GM23248 (cell line): ENCODE results near the gene RSPH9. TPM values are rescaled to one million over a fixed set of nuclear protein-coding genes. Genes with fewer than 3 reads are reported as not detected.

Experiments used
- DNase-seq: peaks from one replicate; pipeline ENCODE4 v3.0.0-alpha.2; 2015
- H2AFZ ChIP-seq: fragments of 200-600 bp; sonication (generic); 2 replicates; pipeline ENCODE4 v1.6.1; 2016; ENCODE audit warnings: antibody characterized with exemption
- H3F3A ChIP-seq: fragments of 200-600 bp; sonication (generic); 2 replicates; pipeline ENCODE4 v1.6.1; 2016; ENCODE audit warnings: mild to moderate bottlenecking, antibody characterized with exemption, mixed run types; ENCODE audit not compliant: insufficient read depth
- H3K27ac ChIP-seq: fragments of 200-600 bp; sonication (generic); 2 replicates; pipeline ENCODE4 v1.5.1; 2016; ENCODE audit warnings: mild to moderate bottlenecking
- H3K27me3 ChIP-seq: fragments of 200-600 bp; sonication (generic); replicated peaks from 2 replicates; pipeline ENCODE4 v1.6.1; 2016; ENCODE audit warnings: mild to moderate bottlenecking; ENCODE audit not compliant: insufficient read depth
- H3K36me3 ChIP-seq: fragments of 200-600 bp; sonication (generic); 2 replicates; pipeline ENCODE4 v1.6.1; 2016; ENCODE audit warnings: low read depth, mild to moderate bottlenecking
- H3K4me1 ChIP-seq: fragments of 200-600 bp; sonication (generic); 2 replicates; pipeline ENCODE4 v1.6.1; 2016; ENCODE audit warnings: mild to moderate bottlenecking; ENCODE audit not compliant: insufficient read depth
- H3K4me2 ChIP-seq: fragments of 200-600 bp; sonication (generic); one replicate; pipeline ENCODE4 v1.6.1; 2016; ENCODE audit warnings: mild to moderate bottlenecking; ENCODE audit not compliant: unreplicated experiment
- H3K4me3 ChIP-seq: fragments of 200-600 bp; sonication (generic); 2 replicates; pipeline ENCODE4 v1.5.1; 2016; ENCODE audit warnings: mild to moderate bottlenecking
- H3K79me2 ChIP-seq: fragments of 200-600 bp; sonication (generic); 2 replicates; pipeline ENCODE4 v1.6.1; 2016; ENCODE audit warnings: mild to moderate bottlenecking; ENCODE audit not compliant: insufficient read depth
- H3K9ac ChIP-seq: fragments of 200-600 bp; sonication (generic); 2 replicates; pipeline ENCODE4 v1.6.1; 2016; ENCODE audit warnings: mild to moderate bottlenecking
- H3K9me2 ChIP-seq: fragments of 200-600 bp; sonication (generic); 2 replicates; pipeline ENCODE4 v1.6.1; 2016; ENCODE audit warnings: mixed run types, mild to moderate bottlenecking, moderate library complexity; ENCODE audit not compliant: insufficient read depth
- H3K9me3 ChIP-seq: fragments of 200-600 bp; sonication (generic); one replicate; pipeline ENCODE4 v1.6.1; 2017; ENCODE audit warnings: low read depth
- H4K20me1 ChIP-seq: fragments of 200-600 bp; sonication (generic); 2 replicates; pipeline ENCODE4 v1.6.0; 2016; ENCODE audit not compliant: insufficient read depth
- EZH2 ChIP-seq: fragments of 200-600 bp; sonication (generic); IDR thresholded peaks from 2 replicates; pipeline ENCODE4 v1.6.1; 2018; ENCODE audit warnings: antibody characterized with exemption, mild to moderate bottlenecking; ENCODE audit not compliant: insufficient read depth, poor library complexity, severe bottlenecking
- EZH2phosphoT487 ChIP-seq: fragments of 200-600 bp; sonication (generic); IDR thresholded peaks from 2 replicates; pipeline ENCODE4 v1.6.1; 2018; ENCODE audit warnings: antibody characterized with exemption, moderate library complexity, mild to moderate bottlenecking, low read depth; ENCODE audit not compliant: insufficient read depth
- WGBS, 2 experiments: methylation state at CpG; one replicate each; pipeline ENCODE4 v1.1.6; 2015 to 2017; ENCODE audit warnings: low lambda C conversion rate in 2 of 2, low coverage in 1 of 2; ENCODE audit errors: missing lambda C conversion rate in 2 of 2; 5-methylcytosine and 5-hydroxymethylcytosine counted together
- in situ Hi-C: fragments of 300-500 bp; cut with MboI; formaldehyde crosslinking; loops from 2 replicates; pipeline ENCODE4 v1.15.0; 2020
- polyA plus RNA-seq: library from polyadenylated mRNA; unstranded; fragments of >200 nt; fragmentation: Nextera tagmentation; extraction: Ambion mirVana; gene quantifications from 2 replicates; pipeline ENCODE4 v1.2.1, GENCODE V29; 2016
- total RNA-seq: library from RNA; depleted of rRNA; stranded (reverse); fragments of >200 nt; shearing (Covaris generic); gene quantifications from 2 replicates; pipeline ENCODE4 v1.2.3, GENCODE V29; 2014

The RSPH9 gene
- total and polyA plus RNA-seq, 2 experiments from 2014 or later = 0.11 to 1.3 TPM

DNA sequence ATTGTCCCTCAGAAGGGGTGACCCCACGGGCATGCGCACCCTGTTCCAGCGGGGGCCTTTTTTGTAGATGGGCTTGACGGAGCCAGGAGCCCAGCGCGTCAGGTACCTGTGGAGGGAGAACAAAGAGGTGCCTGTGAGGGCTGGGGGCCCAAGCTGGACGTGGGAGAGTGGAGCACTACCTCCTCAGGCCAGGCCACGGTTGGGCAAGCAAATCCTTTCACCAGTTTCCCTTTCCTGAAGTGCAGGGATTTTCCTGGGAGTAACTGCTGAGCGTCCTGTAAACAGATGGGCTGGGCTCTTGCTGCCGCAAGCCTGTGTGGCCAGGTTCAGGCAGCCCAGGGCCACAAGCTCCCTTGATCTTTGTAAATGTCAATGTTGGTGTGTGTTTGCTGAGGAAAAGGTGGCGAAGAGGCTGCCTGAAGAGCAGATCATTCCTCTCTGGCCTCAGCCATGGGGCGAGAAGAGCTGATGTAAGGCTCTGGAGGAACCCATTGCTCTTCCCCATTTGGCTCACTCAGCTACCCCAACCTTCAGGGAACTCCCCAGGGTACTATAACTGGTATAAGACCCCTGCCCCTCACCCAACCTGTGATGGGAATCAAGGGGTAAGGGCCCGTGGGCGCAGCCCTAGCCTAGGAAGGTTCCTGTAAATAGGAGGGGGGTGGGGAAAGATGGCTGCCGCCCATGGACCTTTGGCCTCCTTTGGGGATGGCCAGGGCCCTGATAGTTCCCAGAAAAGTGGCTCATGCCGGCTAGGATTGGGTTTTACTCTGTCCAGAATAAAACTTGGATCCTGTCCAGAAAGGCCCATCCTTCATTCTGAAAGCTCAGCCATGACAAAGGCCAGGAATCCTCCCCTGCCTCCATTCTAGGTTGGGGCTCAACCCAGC is 27.2 kb downstream of the RSPH9 start:
- Histone ChIP-seq H3K9ac (no peak overlapping the region), H3K4me2 (no peak overlapping the region), H3K79me2 (no peaks in the 10 kb centered on the region), H3K4me1 (peaks cover 24% of the 10 kb centered on the region), H3K4me3 (no peak overlapping the region), H3K27ac (no peak overlapping the region), H3K9me2 (no peaks in the 10 kb centered on the region), H3K27me3 (no peaks in the 10 kb centered on the region), H4K20me1 (no peaks in the 10 kb centered on the region), H2AFZ (no peak overlapping the region), H3K36me3 (peaks cover 9% of the 10 kb centered on the region; the same call in 1 of the 2 replicates), H3F3A (peaks cover 18% of the 10 kb centered on the region; the same call in 1 of the 2 replicates), H3K9me3 (no peaks in the 10 kb centered on the region)
- WGBS, 2 experiments = 89% methylated on average over 15 to 16 of the region's 16 CpGs
- in situ Hi-C loops = loop anchor here (25.0 kb wide), 1 partner anchor 415 kb away; no protein-coding TSS in a partner anchor
- DNase-seq = no peak
- TF ChIP-seq EZH2 (no peak), EZH2phosphoT487 (no peak)

DNA sequence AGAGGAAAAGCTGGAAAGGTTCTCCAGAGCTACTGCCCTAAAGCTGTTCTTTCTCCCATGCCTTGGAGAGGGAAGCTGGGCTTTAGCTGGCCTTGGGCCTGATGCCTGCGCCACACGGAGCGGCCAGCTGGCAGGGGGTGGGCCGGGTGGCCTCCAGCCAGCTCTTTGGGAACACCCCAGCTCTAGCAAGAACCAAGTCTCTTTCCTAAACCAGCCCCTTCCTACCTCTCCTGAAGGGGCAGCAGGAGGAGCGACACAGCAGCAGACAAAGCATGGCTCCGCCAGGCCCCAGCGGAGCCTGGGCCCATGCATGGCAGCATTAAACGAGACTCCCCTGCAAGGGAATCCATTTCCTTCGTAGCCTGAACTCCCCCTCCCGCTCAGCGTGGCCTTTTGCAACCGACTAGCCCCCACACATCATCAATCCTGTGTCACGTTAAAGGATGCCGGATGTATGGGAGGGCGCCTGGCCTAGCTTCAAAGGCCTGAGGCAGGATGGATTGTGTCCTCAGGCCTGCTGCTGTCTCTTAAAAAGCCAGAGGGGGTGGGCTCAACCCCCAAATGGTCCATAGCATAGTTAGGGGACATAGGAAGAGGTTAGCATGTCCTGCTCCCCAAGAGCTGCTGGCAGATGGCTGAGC is 28.7 kb downstream of the RSPH9 start:
- 86 to 91% methylated on average over 15 of the region's 15 CpGs for WGBS, 2 experiments
- no peak overlapping the region for H2AFZ ChIP-seq
- H3K4me1 ChIP-seq = peaks cover 16% of the 10 kb centered on the region
- H3K9me3 ChIP-seq = no peaks in the 10 kb centered on the region
- 0 out of 2 replicates have a peak, but pooled peaks cover 5% of the 10 kb centered on the region for H3K79me2 ChIP-seq
- no peaks in the 10 kb centered on the region for H3K27me3 ChIP-seq
- DNase-seq = no peak
- H3K27ac ChIP-seq = no peak overlapping the region
- H3K9ac ChIP-seq = no peak overlapping the region
- in situ Hi-C loops = loop anchor here (25.0 kb wide), 1 partner anchor 414 kb away; no protein-coding TSS in a partner anchor
- no peaks in the 10 kb centered on the region for H3K9me2 ChIP-seq
- TF ChIP-seq EZH2 (no peak), EZH2phosphoT487 (no peak)
- H4K20me1 ChIP-seq = no peaks in the 10 kb centered on the region
- H3K4me3 ChIP-seq = no peak overlapping the region
- H3K4me2 ChIP-seq = no peak overlapping the region
- peaks cover 22% of the 10 kb centered on the region; the same call in 1 of the 2 replicates for H3K36me3 ChIP-seq
- peaks cover 18% of the 10 kb centered on the region; the same call in 1 of the 2 replicates for H3F3A ChIP-seq

DNA sequence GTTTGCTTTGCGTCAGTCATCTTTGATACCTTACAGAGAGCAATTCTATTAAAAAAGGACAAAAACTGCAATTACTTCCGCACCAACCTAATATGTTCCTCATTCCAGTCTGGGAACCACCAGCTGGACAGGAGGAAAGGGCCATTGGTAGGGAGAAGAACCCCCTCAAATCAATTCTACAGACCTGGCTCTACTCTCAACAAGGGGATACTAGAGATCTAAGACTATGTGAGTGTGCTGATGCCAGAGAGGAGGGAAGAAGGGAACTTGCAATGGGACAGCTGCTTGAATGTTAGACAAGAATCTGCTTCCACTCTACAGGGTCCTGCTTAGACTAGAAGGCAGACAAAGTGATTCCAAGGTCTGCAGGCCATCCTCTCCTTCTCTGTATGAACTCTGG is 29.5 kb downstream of the RSPH9 start:
- peaks cover 22% of the 10 kb centered on the region; the same call in 1 of the 2 replicates for H3K36me3 ChIP-seq

DNA sequence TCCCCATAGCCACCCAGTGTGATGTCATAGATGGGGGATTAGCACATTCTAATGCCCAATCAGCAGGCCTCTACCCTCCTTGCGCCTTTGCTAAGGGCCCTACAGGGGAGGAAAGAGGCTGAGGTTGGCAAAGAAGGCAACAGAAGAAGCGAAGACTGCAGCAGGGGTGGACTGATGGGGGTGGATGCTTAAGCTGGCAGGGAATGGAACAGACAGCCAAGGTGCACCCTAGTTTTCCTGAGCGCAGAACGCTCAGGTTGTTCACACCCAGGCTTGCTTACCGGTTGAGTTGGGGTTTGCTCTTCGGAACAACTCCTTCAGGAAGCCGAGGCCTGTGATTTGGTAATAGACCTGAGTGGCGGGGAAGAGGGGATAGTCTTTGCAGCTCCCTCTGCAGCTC is 30.1 kb downstream of the RSPH9 start:
- TF ChIP-seq EZH2phosphoT487 = no peak
- no peak for TF ChIP-seq EZH2
- peaks cover 11% of the 10 kb centered on the region; the same call in 1 of the 2 replicates for H3K79me2 ChIP-seq
- in situ Hi-C loops = loop anchor here (25.0 kb wide), 1 partner anchor 412 kb away; no protein-coding TSS in a partner anchor
- H3K27me3 ChIP-seq = no peaks in the 10 kb centered on the region
- H3K9me3 ChIP-seq = no peaks in the 10 kb centered on the region
- no peak for DNase-seq
- no peak overlapping the region for H3K9ac ChIP-seq
- H3K27ac ChIP-seq = no peak overlapping the region
- H3F3A ChIP-seq = peaks cover 7% of the 10 kb centered on the region; the same call in 1 of the 2 replicates
- H4K20me1 ChIP-seq = no peaks in the 10 kb centered on the region
- no peak overlapping the region for H2AFZ ChIP-seq
- peaks cover 22% of the 10 kb centered on the region; the same call in 1 of the 2 replicates for H3K36me3 ChIP-seq
- whole genome bisulfite sequencing, 2 experiments = 92 to 93% methylated on average over 8 of the region's 8 CpGs
- no peak overlapping the region for H3K4me2 ChIP-seq
- H3K9me2 ChIP-seq = no peaks in the 10 kb centered on the region
- H3K4me3 ChIP-seq = no peak overlapping the region
- H3K4me1 ChIP-seq = 0 out of 2 replicates have a peak, but pooled peaks cover 2% of the 10 kb centered on the region

More for the DNA sequence above, 29.5 kb downstream of the RSPH9 start:
- 0 out of 2 replicates have a peak, but pooled peaks cover 5% of the 10 kb centered on the region for H3K79me2 ChIP-seq
- peaks cover 8% of the 10 kb centered on the region for H3K4me1 ChIP-seq
- H3K4me3 ChIP-seq = no peak overlapping the region
- TF ChIP-seq EZH2 (no peak), EZH2phosphoT487 (no peak)
- H3K9ac ChIP-seq = no peak overlapping the region
- no peak for DNase-seq
- H2AFZ ChIP-seq = no peak overlapping the region
- H3F3A ChIP-seq = peaks cover 13% of the 10 kb centered on the region; the same call in 1 of the 2 replicates
- no peaks in the 10 kb centered on the region for H4K20me1 ChIP-seq
- no peaks in the 10 kb centered on the region for H3K9me3 ChIP-seq
- H3K9me2 ChIP-seq = no peaks in the 10 kb centered on the region
- WGBS, 2 experiments = 82 to 84% methylated on average over 2 of the region's 2 CpGs
- no peaks in the 10 kb centered on the region for H3K27me3 ChIP-seq
- in situ Hi-C loops = loop anchor here (25.0 kb wide), 1 partner anchor 413 kb away; no protein-coding TSS in a partner anchor
- H3K4me2 ChIP-seq = no peak overlapping the region
- H3K27ac ChIP-seq = no peak overlapping the region
